HG03378 (cell line): ENCODE results near the gene SIAE.
"Not testable (repeated sequence)": the region's sequence is repeated elsewhere in the genome, so short reads cannot be mapped to it uniquely, and the experiment has no call there.

Source experiments
- ATAC-seq: cut with Tn5 transposase; IDR thresholded peaks from one replicate; pipeline ENCODE4 v1.9.1; 2021; ENCODE audit warnings: mild to moderate bottlenecking, moderate library complexity; ENCODE audit not compliant: unreplicated experiment

SIAE gene

DNA sequence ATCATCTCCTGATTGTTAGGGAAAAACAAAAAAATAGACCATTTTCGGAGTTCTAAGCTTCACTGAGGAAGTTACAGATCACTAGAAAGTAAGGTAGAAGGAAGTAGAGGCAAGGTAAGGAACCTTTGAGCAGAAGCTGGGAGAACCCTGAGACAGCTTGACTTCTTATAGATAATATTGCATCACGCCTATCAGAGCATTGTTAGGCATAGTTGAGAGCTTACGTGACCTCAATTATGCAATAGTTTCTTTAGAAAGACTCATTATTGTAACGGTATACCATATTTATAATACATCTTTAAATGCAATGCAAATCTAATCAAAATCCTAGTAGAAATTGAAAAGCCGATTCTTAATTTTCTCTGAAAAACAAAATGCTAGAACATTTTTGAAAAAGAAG, 46.0 kb downstream of the SIAE start:
- no peak for ATAC-seq

DNA sequence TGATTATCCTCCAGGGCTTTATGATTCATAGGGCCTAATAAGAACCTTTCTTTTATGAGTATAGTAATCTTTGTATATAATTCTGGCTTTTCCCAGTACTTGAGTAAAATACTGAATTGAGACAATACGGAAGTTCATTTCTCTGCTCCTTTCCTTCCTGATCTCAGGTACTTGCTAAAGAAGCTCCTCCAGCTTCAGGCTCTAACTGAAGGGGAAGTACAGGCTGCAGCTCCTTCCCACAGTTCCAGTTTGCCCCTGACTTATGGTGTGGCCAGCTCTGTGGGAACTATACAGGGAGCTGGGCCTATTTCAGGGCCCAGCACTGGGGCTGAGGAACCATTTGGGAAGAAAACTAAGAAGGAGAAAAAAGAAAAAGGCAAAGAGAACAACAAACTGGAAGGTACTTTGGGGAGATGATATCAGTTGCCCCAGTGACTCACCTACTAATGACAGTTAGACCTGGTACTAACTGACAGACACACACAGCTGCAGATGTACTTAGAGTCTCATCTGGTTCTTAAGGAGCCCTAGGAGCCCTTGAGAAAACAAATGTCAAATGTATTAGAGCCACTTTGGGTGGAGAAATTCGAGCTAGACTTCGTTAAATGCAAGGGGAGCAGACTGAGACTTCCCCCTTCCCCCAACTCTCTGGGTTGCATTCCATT, 47.9 kb downstream of the SIAE start:
- no peak for ATAC-seq

DNA sequence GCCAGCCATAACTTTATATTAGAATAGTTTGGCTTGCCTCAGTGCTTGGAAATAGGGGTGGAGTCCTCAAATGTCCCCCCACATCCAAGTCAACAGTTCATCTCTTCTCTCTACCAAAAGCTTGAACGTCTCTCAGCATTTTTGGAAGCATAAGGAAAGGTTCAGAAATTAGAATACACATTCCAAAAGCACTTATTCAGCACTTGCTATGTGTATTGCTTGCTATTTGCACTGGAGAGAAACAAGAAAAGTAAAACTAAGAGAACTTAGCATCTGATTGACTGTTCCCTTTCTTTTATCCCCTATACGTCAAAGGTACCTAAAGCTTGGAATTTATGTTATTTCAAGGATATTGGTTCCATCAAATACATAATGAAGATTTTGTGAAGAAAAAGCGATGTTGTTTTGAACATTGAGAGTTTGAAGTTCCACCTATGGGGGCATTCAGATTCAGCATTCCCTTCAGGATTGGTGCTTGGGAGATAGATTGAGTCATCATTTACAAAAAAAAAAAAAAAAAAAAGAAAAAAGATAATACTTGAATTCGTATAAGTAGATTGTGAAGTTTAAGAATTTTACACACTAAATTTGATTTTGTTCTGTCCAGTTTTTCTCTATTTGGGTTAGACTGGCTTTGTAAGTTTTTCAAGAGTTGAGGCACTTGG, 49.5 kb downstream of the SIAE start:
- no peak for ATAC-seq

DNA sequence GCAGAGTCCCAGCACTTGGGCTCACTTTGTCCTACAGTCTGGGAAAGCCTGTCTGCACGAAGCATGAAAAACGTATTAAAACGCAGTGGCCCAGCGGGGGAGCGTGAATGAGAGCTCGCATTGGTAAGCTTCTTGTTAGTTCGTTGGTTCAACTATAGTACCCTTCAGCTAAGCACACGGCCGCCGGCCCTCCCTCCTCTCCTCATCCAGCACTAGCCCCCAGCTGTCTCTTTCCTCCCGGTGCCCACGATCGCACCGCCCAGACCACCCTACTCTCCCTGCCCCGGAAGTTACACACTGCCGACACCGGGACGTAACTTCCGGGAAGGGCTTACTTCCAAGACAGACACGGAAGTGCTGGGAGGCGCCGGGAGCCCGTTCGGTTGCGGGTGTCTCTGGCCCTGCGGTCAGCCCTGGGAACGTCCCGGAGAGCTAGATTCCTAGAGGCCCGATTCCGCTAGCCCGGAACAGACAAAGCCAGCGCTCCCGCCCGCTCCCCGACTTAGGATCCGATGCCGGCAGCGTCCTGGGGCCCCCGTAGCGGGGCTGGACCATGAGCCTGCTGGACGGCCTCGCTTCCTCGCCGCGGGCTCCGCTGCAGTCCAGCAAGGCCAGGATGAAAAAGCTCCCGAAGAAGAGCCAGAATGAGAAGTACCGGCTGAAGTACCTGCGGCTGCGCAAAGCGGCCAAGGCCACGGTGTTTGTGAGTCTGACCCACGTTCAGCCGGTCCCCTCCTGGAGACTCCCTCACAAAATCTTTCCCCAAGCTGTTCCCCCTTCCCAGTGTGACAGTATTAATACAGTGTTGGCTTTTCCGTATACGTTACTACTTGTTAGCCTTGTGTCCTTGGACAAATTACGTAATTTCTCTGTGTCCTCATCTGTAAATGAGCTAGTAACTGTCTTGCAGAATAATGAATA, 50.7 kb downstream of the SIAE start, which contains the start of gene TBRG1:
TSS of gene TBRG1 (plus strand) at position 334 of the 921 bp plus-strand sequence. CDS start at position 554, 220 bp downstream.
- ATAC-seq, result peak; percentile 94

DNA sequence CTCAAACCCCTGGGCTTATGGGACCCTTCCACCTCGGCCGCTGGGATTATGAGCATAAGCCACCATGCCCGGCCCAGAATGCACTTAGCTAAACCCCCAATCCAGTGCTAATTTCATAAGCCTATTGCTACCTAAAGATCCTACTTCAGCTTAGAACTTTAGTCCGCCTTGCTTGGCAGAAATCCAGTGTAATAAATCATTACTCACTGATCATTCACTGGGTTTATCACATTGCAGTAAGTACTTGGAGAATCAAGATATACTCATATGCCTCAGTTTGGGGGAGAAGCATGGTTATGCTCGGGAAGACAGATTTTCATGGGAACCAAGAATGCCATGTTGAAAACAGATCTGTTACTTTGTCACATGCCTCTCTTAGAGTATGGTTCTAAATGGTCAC, 54.7 kb downstream of the SIAE start:
- no peak for ATAC-seq

DNA sequence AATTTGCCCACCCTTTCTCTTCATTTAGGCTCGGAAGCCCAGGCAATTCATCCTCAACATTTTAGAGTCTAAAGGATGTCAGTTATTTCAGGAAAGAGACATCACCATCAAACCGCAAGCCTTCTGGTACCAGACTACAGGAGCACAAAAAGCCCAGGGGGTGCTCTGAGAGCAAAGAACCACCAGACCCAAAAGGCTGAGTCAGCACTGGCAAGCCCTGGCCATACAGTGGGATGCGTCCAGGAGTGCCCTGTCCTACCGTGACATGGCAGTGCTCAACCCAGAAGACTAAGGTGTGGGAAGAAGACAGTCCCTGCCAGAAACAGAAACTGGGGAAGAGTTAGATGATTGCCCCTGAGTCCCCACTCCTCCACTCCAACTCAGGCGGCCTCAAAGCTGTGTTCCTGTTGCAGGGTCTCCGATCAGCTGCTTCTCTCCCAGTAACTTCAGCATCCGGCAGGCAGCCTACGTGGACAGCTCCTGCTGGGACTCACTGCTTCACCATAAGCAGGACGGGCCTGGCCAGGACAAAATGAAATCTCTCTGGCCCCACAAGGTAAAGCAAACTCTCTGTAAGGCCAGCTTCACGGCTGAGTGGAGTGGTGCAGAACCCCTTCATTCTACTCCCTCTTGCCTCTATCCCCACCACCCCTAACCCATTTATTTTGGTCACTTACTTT, 60.8 kb downstream of the SIAE start:
- ATAC-seq, result no peak

DNA sequence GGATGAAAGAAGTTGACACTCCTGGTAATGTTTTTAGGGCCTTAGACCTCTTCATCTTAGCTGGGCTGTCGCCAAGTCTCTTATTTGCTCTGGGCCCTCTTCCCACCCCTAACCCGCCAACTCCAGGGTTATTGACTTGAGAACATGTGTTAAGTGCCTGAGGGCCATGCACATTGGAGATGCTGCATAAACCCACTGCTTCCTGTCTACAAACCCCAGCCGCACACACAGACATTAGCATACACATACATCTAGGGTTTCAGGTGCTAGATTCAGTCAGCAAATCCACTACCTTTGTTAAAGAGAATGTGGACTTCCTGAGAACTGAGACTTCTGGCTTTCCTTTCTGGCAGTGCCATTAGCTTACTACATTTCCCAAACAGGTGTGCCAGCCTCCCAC, 61.5 kb downstream of the SIAE start:
- no peak for ATAC-seq

DNA sequence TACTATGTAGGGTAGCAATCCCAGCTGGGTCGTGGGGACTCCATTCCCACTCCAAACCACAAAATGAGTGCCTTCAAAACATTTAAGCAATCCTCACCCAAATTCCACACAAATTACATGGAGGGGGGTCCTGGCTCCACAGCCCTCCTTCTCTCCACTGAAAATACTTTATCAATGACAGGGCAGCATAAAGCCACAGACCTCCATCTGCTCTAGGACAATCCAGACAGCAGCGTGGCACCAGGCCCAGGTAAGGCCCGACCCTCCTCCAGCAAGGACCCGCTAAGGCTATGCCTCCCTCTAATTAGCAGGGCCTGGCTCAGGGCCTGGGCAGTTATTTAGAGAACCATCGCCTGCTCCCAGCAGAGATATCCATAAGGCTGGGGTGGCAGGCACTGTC, 62.5 kb downstream of the SIAE start, which contains the start of gene PANX3:
TSS of gene PANX3 (plus strand) at position 365 of the 400 bp plus-strand sequence. CDS start 129 bp downstream, outside the sequence.
- ATAC-seq, result no peak

DNA sequence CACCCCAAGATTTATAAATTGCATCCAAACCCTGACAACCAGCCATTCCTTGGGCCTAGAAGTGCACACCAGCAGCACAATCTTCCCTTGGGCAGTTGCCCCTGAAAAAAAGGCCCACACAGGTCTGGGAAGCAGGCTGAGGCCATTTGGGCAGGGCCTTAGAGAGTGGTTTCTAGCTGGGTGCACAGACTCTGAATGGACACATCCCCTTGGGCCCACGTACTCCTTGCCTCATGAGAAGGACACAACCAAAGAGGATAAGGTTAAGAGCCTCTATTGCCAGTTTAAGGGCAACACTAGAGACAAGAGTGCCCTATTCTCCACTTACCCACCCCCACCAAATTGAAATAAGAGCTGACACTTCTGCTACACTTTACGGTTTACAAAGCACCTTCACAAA, 63.2 kb downstream of the SIAE start:
- no peak for ATAC-seq

DNA sequence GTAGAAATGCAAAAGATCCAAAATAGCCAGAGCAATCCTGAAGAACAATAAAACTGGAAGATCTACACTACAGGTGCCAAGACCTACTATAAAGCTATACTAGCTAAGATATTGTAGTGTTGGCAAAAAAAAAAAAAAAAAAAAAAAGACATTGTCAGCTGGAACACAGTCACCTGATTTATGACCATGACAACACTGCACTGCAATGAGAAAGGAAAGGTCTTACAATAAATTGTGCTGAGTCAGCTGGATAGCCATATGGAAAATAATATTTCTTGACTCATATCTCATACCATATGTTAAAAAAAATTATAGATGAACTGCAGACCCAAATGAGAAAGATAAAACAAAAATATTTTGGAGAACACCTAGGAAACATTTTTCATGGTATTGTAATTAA, 65.4 kb downstream of the SIAE start:
- no peak for ATAC-seq

DNA sequence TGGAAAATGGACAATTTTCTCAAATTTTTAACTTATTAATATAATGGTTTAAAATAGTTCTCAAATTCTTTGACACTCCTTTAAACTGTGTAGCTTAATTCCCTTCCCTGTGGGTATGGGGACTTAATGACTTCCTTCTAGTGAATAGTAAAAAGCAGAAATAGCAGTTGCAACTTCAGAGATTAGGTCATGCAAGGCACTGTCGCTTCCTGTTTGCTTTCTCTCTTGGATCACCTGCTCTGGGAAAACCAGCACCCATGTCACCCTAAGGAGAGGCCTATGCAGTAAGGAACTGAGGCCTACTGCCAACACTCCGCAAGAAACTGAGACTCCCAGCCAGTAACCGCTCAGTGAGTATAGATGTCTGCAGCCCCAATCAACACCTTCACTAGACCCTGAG, 67.8 kb downstream of the SIAE start:
- ATAC-seq, result no peak

DNA sequence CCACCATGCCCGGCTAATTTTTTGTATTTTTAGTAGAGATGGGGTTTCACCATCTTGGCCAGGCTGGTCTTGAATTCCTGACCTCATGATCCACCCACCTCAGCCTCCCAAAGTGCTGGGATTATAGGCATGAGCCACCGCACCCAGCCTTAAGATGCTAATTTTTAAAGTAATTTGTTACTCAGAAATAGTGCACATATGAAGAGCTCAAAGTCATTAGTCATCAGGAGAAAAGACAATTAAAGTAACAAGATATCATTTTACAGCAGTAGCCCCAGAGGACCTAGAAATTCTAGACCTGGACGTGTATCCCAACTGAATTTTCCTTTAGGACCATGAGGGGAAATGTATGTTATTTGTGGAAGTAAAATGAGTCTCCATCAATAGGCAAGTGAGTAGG, 70.8 kb downstream of the SIAE start:
- not testable (repeated sequence) for ATAC-seq

DNA sequence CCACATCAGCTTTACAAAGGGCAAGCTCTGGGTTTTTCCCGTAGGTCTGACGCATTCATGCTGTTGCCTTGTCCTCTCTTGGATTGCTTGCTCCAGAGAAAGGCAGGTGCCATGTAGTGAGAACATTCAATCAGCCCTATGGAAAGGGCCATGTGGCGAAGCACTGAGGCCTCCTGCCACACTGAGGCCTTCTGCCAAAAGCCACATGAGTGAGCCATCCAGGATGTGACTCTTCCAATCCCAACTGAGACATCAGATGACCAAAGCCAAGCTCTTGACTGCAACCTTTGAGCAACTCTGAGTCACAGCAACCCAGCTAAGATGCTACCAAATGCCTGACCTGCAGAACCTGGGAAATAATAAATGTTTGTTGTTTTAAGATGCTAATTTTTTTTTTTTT, 71.3 kb downstream of the SIAE start:
- no peak for ATAC-seq

DNA sequence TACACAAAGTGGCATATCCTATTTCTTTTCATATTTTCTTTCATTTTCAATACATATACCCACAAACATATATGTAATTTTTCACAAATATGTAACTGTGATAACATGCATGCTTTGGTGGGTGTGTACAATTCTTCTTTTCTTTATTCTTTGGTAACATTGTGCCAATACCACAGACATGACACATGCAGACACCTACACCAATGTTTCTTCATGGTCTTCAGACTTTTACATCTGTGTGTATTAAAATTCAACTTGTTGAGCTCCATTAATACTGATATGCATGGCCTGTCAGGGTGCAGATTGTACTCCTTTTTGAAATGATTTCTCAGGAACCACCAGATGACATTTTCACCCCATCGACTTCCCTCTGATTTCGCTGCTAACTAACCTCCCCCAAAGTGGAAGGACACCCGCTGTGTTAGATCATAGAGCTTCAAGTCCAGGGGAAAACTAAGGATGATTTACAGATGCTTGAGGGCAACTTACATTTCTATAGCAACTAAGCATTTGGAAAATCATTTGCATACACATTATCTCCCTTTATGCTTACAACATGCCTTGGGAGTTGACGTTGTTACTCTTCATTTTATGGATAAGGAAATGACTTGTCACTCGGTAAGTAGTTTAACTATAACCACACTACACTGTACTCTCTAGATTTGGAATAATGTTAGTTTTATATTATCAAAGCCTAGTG, 72.8 kb downstream of the SIAE start:
- ATAC-seq, result no peak

DNA sequence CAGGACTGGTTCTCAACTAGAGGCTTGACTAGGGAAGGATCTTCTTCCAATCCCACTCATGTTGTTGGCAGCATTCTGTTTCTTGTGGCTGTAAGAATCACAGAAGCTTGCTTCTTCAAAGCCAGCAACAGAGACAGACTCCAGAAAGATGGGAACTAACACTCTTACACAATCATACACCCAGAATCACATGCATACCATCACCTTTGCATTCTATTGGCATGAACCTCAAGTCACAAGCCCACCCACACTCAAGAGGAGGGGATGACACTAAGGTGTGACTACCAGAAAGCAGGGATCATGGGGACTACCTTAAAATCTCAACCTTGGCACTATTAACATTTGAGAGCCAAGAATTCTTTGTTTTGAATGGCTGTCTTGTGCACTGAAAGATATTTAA, 75.9 kb downstream of the SIAE start:
- ATAC-seq, result no peak

DNA sequence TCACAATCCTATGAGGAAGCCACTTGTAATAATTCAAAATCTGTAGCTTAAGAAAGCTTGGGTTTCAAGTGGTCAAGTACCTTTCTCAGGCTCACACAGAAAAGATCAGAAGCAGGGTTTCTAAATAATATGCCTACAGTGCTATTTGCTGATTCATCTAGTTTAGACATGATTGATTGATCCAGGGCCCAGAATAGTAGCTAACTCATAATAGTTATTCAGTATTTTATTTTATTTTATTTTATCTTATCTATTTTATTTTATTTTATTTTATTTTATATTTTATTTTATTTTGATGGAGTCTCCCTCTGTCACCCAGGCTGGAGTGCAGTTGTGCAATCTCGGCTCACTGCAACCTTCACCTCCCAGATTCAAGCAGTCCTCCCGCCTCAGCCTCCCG, 78.2 kb downstream of the SIAE start:
- ATAC-seq, result no peak

DNA sequence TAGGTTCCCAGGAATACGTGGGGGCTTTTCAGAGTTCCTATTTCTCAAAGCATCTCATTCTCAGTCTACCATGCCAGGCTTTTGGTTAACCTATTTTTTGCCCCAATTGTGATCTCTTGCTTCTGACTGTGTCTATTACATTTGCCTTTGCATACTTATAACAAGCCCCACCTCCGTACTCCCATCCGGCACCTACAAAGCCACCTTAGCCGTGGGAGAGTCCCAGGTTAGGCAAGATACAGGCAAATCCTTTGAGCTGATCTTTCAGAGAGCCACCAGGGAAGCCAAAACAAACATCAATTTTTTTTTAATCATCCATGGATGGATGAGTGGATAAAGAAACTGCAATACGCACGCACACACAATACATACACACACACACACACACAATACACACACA, 80.9 kb downstream of the SIAE start:
- no peak for ATAC-seq

DNA sequence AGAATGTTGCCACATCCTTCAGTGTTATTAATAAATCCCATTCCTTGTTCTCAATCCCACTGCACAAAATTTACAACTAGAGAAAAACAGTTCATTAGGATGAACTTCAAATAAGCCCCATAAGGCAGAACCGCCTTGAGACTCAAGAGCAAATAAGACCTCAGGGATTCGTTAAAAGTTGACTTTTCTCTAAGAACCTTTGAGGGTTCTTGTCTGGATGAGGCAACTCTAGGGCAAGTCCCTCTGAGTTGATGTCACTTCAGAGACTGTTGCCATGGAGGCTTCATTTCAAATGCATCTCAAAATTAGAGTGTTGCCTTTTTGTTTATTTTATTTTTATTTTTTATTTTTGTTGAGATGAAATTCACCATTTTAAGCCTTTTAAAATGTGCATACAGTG, 82.1 kb downstream of the SIAE start:
- ATAC-seq, result no peak

DNA sequence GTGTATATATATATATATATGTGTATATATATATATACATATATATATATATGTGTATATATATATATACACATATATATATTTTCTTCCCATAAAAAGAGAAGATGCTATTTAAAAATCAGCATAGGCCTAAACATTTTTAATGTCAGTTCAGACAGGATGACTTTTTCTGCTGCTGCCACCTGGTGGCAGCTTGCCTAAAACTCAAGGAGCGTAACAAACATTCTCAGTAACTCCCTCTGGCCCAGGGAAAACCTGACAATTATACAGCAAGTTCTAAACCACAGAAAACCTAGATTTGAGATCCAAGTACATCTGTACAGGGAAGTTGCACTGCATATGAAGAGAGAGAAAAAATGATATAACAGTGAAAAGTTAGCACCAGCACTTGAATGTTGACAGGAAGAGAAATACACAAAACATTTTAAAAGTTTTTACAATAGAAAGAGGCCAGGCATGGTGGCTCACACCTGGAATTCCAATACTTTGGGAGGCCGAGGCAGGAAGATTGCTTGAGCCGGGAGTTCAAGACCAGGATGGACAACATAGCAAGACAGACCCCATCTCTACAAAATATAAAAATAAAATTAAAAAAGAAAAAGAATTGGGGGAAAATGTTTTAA, 87.2 kb downstream of the SIAE start:
- no peak for ATAC-seq
